ENCODE measurements around the gene BMPR1B.

Gene BMPR1B

GRCh38 chr4:95027905-95028618 is 270.3 kb downstream of the BMPR1B start:
- Histone ChIP-seq H3K27me3 (replicated peaks; ENCODE audit: insufficient read depth, low read length) (no peaks in the 10 kb centered on the region), H3K36me3 (replicated peaks; ENCODE audit: insufficient read depth, low read length) (no peaks in the 10 kb centered on the region), H4K20me1 (ENCODE audit: insufficient read depth, low read length) (no peaks in the 10 kb centered on the region), H3K27ac (ENCODE audit: low read length) (no peak overlapping the region), H3K9me2 (replicated peaks; ENCODE audit: insufficient read depth, low read length) (no peaks in the 10 kb centered on the region), H3F3A (ENCODE audit: insufficient read depth, low read length) (no peaks in the 10 kb centered on the region), H2AFZ (ENCODE audit: low read length) (no peak overlapping the region), H3K9me3 (replicated peaks; ENCODE audit: insufficient read depth, low read length) (no peaks in the 10 kb centered on the region), H3K4me1 (ENCODE audit: low read length) (no peaks in the 10 kb centered on the region), H3K4me2 (ENCODE audit: low read depth, low read length) (no peak overlapping the region), H3K9ac (ENCODE audit: low read length) (no peak overlapping the region), H3K79me2 (ENCODE audit: low read length) (no peaks in the 10 kb centered on the region), H3K4me3 (ENCODE audit: low read length) (no peak overlapping the region)
- TF ChIP-seq EZH2 (optimal IDR thresholded peaks at IDR 0.05; ENCODE audit: low read depth, low read length) (no peak), CTCF (IDR thresholded peaks at IDR 0.05; ENCODE audit: low read length) (no peak), EZH2phosphoT487 (IDR thresholded peaks at IDR 0.05; ENCODE audit: low read length) (no peak)
- DNase-seq = no peak

GRCh38 chr4:95038791-95039190 is 281.0 kb downstream of the BMPR1B start:
- no peaks in the 10 kb centered on the region for H3K79me2 ChIP-seq (ENCODE audit: low read length)
- no peaks in the 10 kb centered on the region for H4K20me1 ChIP-seq (ENCODE audit: insufficient read depth, low read length)
- no peaks in the 10 kb centered on the region for H3K36me3 ChIP-seq (replicated peaks; ENCODE audit: insufficient read depth, low read length)
- TF ChIP-seq CTCF (IDR thresholded peaks at IDR 0.05; ENCODE audit: low read length) (no peak), EZH2phosphoT487 (IDR thresholded peaks at IDR 0.05; ENCODE audit: low read length) (no peak), EZH2 (optimal IDR thresholded peaks at IDR 0.05; ENCODE audit: low read depth, low read length) (no peak)
- H3K4me3 ChIP-seq (ENCODE audit: low read length) = no peak overlapping the region
- no peaks in the 10 kb centered on the region for H3F3A ChIP-seq (ENCODE audit: insufficient read depth, low read length)
- H2AFZ ChIP-seq (ENCODE audit: low read length) = no peak overlapping the region
- no peak overlapping the region for H3K9ac ChIP-seq (ENCODE audit: low read length)
- H3K9me3 ChIP-seq (replicated peaks; ENCODE audit: insufficient read depth, low read length) = no peaks in the 10 kb centered on the region
- no peaks in the 10 kb centered on the region for H3K4me1 ChIP-seq (ENCODE audit: low read length)
- no peak overlapping the region for H3K4me2 ChIP-seq (ENCODE audit: low read depth, low read length)
- no peak for DNase-seq
- no peak overlapping the region for H3K27ac ChIP-seq (ENCODE audit: low read length)
- no peaks in the 10 kb centered on the region for H3K9me2 ChIP-seq (replicated peaks; ENCODE audit: insufficient read depth, low read length)
- H3K27me3 ChIP-seq (replicated peaks; ENCODE audit: insufficient read depth, low read length) = no peaks in the 10 kb centered on the region

GRCh38 chr4:95044324-95044837 is 286.6 kb downstream of the BMPR1B start:
- Histone ChIP-seq H3K36me3 (replicated peaks; ENCODE audit: insufficient read depth, low read length) (no peaks in the 10 kb centered on the region), H3K9ac (ENCODE audit: low read length) (no peak overlapping the region), H3K4me3 (ENCODE audit: low read length) (no peak overlapping the region), H2AFZ (ENCODE audit: low read length) (no peak overlapping the region), H3K27ac (ENCODE audit: low read length) (no peak overlapping the region), H3K27me3 (replicated peaks; ENCODE audit: insufficient read depth, low read length) (no peaks in the 10 kb centered on the region), H3K4me1 (ENCODE audit: low read length) (no peaks in the 10 kb centered on the region), H3K9me2 (replicated peaks; ENCODE audit: insufficient read depth, low read length) (no peaks in the 10 kb centered on the region), H3K4me2 (ENCODE audit: low read depth, low read length) (no peak overlapping the region), H3K79me2 (ENCODE audit: low read length) (no peaks in the 10 kb centered on the region), H3K9me3 (replicated peaks; ENCODE audit: insufficient read depth, low read length) (no peaks in the 10 kb centered on the region), H3F3A (ENCODE audit: insufficient read depth, low read length) (no peaks in the 10 kb centered on the region), H4K20me1 (ENCODE audit: insufficient read depth, low read length) (no peaks in the 10 kb centered on the region)
- no peak for DNase-seq
- TF ChIP-seq EZH2 (optimal IDR thresholded peaks at IDR 0.05; ENCODE audit: low read depth, low read length) (no peak), CTCF (IDR thresholded peaks at IDR 0.05; ENCODE audit: low read length) (no peak), EZH2phosphoT487 (IDR thresholded peaks at IDR 0.05; ENCODE audit: low read length) (no peak)

Data from MM.1S (cell line).